NCI-H187 treated with DMSO at 0.1 percent for 48 hours (cell line): ENCODE results near the gene NTNG2.

Experiments used
- DNase-seq: peaks from one replicate; lab custom pipeline; 2025; lab: John Stamatoyannopoulos, UW

The NTNG2 gene

DNA sequence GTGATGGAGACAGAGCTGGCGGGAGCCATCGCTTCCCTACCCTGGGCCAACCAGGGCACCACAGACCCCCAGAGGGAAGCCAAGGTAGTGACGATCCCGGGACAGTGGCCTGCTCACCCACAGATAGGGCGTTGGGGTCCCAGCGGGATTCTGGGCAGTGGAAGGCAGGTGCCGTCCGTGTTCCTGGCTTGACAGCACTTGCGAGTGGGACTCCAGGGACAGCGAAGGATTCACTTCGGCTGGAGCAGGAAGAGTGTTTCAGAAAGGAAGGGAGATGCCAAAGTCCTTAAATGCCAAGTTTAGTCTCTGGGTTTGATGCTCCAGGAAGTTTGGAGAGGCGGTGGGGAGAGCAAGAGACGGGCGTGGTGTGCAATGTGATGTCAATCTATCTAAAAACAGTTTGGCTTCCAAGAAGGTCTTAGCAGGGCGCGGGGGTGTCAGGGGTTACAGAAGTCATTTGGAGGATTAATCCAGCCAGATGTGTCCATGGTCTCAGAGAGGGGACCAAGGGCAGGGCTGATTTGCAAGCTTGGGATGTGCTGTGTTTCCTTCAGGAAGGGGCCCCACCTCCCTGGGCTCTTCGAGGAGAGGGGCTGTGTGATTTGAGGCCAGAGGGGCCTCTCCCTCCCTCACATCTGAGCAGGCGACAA is 74.9 kb downstream of the NTNG2 start:
- no peak for DNase-seq

DNA sequence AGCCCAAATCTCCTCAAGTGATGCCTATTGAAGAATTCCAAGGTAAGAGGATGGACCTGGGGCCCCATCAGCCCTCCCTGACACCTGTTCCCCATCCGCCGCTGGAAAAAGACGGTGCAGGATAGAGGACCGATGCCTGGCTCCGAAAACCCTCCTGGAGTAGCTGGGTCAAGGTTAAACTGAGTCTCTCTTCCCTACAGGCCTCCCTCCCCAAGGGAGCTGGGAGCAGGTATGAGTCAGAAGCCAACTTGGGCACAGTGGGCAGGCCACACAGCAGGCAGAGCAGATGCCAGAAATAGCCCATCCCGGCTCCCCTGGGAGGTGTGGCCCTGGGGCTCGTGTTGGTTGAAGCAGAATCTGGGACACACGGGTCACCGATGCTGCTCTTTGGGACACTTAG is 75.6 kb downstream of the NTNG2 start:
- no peak for DNase-seq

GRCh38 chr9:132238026-132238972 is 76.4 kb downstream of the NTNG2 start:
- DNase-seq: no peak

GRCh38 chr9:132238992-132239391 is 77.1 kb downstream of the NTNG2 start:
- no peak for DNase-seq

DNA sequence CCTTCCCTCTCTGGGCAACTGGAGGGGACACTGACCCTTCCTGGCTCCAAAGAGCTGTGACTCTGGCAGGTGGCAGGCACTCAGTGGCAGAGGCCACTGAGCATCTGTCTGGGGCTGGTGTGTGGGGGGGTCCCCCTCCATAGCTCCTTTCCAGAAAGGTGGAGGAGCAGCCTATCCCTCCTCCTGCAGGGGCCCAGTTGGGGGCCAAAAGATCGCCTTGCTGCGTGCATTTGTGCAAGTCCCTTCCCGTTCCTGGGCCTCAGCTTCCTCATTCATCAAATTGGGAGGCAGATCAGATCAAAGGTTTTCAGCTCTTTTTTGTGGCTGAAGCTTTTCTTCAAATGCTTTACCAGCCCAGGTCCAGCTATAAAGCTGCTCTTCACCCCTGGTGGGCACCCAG is 77.7 kb downstream of the NTNG2 start:
- no peak for DNase-seq

- no peak for DNase-seq
These were observed 78.4 kb downstream of the NTNG2 start for GRCh38 chr9:132239999-132240840.

- peak; percentile 22 for DNase-seq
These were observed 79.1 kb downstream of the NTNG2 start for GRCh38 chr9:132240841-132241482.

DNA sequence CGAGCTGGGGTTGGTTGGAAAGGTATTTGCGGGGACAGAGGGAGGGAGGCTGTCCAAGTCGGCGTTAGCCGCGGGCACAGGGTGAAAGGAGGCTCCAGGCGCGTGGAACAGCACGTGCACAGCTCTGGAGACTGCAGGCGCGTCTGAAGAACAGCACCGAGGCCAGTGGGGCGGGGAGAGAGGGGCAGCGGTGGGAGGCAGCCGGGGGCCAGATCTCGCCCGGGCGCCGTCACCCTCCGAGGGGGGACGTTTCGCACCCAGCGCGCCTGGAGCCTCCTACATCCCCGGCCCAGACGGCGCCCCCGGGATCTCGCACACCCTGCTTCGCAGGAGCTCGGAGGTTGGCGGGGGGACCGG is 79.6 kb downstream of the NTNG2 start:
- DNase-seq: no peak

DNA sequence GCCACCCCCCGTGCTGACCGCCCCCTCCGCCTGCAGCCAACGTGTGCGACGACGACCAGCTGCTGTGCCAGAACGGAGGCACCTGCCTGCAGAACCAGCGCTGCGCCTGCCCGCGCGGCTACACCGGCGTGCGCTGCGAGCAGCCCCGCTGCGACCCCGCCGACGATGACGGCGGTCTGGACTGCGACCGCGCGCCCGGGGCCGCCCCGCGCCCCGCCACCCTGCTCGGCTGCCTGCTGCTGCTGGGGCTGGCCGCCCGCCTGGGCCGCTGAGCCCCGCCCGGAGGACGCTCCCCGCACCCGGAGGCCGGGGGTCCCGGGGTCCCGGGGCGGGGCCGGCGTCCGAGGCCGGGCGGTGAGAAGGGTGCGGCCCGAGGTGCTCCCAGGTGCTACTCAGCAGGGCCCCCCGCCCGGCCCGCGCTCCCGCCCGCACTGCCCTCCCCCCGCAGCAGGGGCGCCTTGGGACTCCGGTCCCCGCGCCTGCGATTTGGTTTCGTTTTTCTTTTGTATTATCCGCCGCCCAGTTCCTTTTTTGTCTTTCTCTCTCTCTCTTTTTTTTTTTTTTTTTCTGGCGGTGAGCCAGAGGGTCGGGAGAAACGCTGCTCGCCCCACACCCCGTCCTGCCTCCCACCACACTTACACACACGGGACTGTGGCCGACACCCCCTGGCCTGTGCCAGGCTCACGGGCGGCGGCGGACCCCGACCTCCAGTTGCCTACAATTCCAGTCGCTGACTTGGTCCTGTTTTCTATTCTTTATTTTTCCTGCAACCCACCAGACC is 80.2 kb downstream of the NTNG2 start:
- no peak for DNase-seq

GRCh38 chr9:132242621-132243155 is 80.8 kb downstream of the NTNG2 start:
- DNase-seq: no peak

- DNase-seq: no peak
These were observed 81.6 kb downstream of the NTNG2 start for GRCh38 chr9:132243156-132244074.

GRCh38 chr9:132244582-132245455 is 83.0 kb downstream of the NTNG2 start:
- DNase-seq: no peak

GRCh38 chr9:132245465-132245864 is 83.6 kb downstream of the NTNG2 start:
- no peak for DNase-seq

DNA sequence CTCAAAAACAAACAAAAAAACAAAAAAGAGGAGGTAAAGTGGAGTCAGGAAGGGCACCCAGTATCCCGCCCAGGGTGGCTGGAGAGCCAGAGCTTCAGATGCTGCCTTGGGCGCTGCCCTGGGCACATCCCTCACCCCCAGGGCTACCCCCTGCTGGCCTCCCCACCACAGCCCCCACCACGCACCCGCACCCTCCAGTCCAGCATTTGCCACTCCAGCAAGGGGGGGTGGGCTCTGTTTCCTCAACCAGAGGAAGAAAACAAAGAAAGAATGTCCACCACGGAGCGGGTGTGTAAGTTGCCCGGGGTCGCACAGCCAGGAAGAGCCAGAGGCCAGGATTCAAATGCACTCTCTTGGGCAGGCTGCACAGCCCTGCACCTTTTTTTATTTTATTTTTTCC is 86.1 kb downstream of the NTNG2 start:
- DNase-seq: no peak

DNA sequence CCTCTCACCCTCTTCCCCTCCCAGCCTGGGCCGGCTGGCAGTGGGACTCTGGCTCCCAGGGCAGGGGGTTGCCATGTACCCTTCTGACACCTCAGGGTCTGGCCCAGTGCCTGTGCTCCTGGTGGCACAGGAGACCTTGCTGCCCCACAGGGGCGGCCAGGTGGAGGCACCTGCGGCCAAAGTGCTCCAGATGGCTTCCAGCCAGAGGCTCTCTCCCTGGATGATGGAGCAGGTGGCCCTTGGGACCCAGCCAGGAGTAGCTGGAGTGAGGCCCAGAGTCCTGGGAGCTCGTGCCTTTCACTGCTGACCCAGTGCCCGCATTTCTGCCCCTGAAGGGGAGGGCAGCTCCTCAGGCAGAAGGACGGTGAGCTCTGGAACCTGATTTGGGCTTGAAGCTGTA is 87.3 kb downstream of the NTNG2 start:
- DNase-seq: no peak

- DNase-seq: no peak
These were observed 87.8 kb downstream of the NTNG2 start for GRCh38 chr9:132249690-132250089.

- DNase-seq: no peak
These were observed 88.7 kb downstream of the NTNG2 start for GRCh38 chr9:132250324-132251262.

DNA sequence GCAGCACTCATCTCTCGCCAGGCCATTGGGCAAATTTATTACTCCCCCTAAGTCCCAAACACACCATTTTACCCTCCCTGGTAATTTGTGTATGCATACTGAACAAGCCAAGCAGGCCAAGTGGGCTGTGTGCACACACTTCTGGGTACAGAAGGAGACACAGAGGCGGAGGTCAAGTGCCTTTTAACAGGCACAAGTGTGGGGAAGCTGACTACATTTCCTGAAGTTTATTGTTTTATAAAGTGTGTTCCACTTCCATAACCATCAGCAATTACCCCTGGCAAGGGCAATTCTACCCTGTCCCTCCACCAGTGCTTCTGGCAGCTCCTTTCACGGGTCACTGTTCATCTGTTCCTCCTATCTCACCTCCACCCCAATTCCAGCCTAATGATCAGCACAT is 99.0 kb downstream of the NTNG2 start:
- no peak for DNase-seq
